PC-9 (cell line): ENCODE results near the gene AKAP13. TPM values are rescaled to one million over a fixed set of nuclear protein-coding genes. Genes with fewer than 3 reads are reported as not detected.

Source experiments
- BruUV-seq: library from RNA; stranded (reverse); fragments of 400-500 nt; replicated peaks from 2 replicates; lab custom pipeline; 2021; lab: Mats Ljungman, UMichigan
- CTCF ChIA-PET: fragments of 300-600 bp; sonication (Branson Sonifier 250); formaldehyde crosslinking; loops from one replicate; lab custom pipeline; 2022; ENCODE audit warnings: antibody characterized with exemption; lab: Charles Lee
- POLR2A ChIA-PET: fragments of 300-600 bp; sonication (Branson Sonifier 250); formaldehyde crosslinking; loops from one replicate; lab custom pipeline; 2022; ENCODE audit warnings: antibody characterized with exemption; ENCODE audit not compliant: unreplicated experiment; lab: Charles Lee
- DNase-seq, 2 experiments: peaks; one replicate each; pipeline versions ENCODE4 v3.0.0 to v3.0.0-alpha.2; 2015 to 2022; ENCODE audit warnings: mixed read lengths in 1 of 2
- H2AFZ ChIP-seq: fragments of 200-600 bp; sonication (generic); 2 replicates; pipeline ENCODE4 v1.8.1; 2017; ENCODE audit warnings: antibody characterized with exemption
- H3F3A ChIP-seq: fragments of 200-600 bp; sonication (generic); 2 replicates; pipeline ENCODE4 v1.8.1; 2017; ENCODE audit warnings: antibody characterized with exemption, mild to moderate bottlenecking, low read depth; ENCODE audit not compliant: insufficient read depth
- H3K27ac ChIP-seq: fragments of 200-600 bp; sonication (generic); 2 replicates; pipeline ENCODE4 v1.6.1; 2016; ENCODE audit warnings: mixed run types
- H3K27me3 ChIP-seq: fragments of 200-600 bp; sonication (generic); 2 replicates; pipeline ENCODE4 v1.6.1; 2016; ENCODE audit warnings: low read depth, mixed run types; ENCODE audit not compliant: insufficient read depth
- H3K36me3 ChIP-seq: fragments of 200-600 bp; sonication (generic); 2 replicates; pipeline ENCODE4 v1.6.1; 2016; ENCODE audit warnings: low read depth, mixed run types
- H3K4me1 ChIP-seq: fragments of 200-600 bp; sonication (generic); replicated peaks from 2 replicates; pipeline ENCODE4 v1.6.1; 2016; ENCODE audit warnings: mixed run types; ENCODE audit not compliant: insufficient read depth
- H3K4me2 ChIP-seq: fragments of 200-600 bp; sonication (generic); 2 replicates; pipeline ENCODE4 v1.6.1; 2017; ENCODE audit warnings: mixed run types
- H3K4me3 ChIP-seq: fragments of 200-600 bp; sonication (generic); 2 replicates; pipeline ENCODE4 v1.6.1; 2016; ENCODE audit warnings: mixed run types
- H3K79me2 ChIP-seq: fragments of 200-600 bp; sonication (generic); 2 replicates; pipeline ENCODE4 v1.6.1; 2017; ENCODE audit warnings: low read depth, mixed run types
- H3K9me2 ChIP-seq: fragments of 200-600 bp; sonication (generic); 2 replicates; pipeline ENCODE4 v1.8.1; 2017; ENCODE audit warnings: mild to moderate bottlenecking; ENCODE audit not compliant: insufficient read depth
- H3K9me3 ChIP-seq: fragments of 200-600 bp; sonication (generic); 2 replicates; pipeline ENCODE4 v1.8.1; 2016; ENCODE audit warnings: low read depth; ENCODE audit not compliant: insufficient read depth
- H4K20me1 ChIP-seq: fragments of 200-600 bp; sonication (generic); 2 replicates; pipeline ENCODE4 v1.8.1; 2017; ENCODE audit not compliant: insufficient read depth
- EZH2 ChIP-seq: fragments of 200-600 bp; sonication (generic); IDR thresholded peaks from 2 replicates; pipeline ENCODE4 v1.8.0; 2017; ENCODE audit warnings: antibody characterized with exemption, low read depth
- intact Hi-C: fragments of 100-400 bp; cut with micrococcal nuclease; formaldehyde crosslinking; loops from one replicate; pipeline ENCODE4 v1.10.0; 2022; ENCODE audit not compliant: unreplicated experiment
- total RNA-seq: library from RNA; stranded (reverse); gene quantifications from 2 replicates; pipeline ENCODE4 v1.2.3, GENCODE V29; 2021
- TF ChIP-seq, protein P1 (sequence below): fragments of 200-600 bp; sonication (generic); conservative IDR thresholded peaks from 2 replicates; pipeline ENCODE4 v1.6.1; 2017; ENCODE audit warnings: mixed run types, antibody characterized with exemption, mild to moderate bottlenecking, moderate library complexity

Gene AKAP13
- total RNA-seq, 1 experiment from 2014 or later: 82.5 TPM

DNA sequence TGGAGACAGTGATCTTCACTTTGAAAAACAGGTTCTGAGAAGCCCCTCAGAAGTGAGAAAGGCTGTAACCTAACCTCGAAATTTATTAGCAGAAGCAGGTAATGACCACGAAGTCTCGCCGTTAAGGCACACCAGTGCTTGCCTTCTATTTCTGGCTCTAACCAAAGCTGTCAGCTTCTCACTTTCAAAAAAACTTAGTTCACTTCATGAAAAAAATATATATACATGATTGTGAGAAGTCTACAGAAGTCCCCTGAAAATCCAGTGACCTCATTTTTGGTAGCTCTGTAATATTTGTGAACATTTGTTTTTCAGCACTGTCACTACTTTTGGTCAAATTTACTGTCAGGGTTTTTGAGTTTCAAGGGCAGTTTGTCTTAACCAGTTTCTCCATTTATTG is 19.1 kb upstream of the AKAP13 start:
- ChIA-PET POLR2A (no interaction called here), CTCF (no interaction called here)
- DNase-seq: no peak
- Histone ChIP-seq H4K20me1 (no peaks in the 10 kb centered on the region), H2AFZ (no peak overlapping the region), H3K36me3 (no peaks in the 10 kb centered on the region), H3K4me3 (no peak overlapping the region), H3K27me3 (no peaks in the 10 kb centered on the region), H3K9me2 (no peaks in the 10 kb centered on the region), H3K4me1 (peaks cover 29% of the 10 kb centered on the region), H3F3A (peaks cover 27% of the 10 kb centered on the region), H3K79me2 (no peaks in the 10 kb centered on the region), H3K9me3 (no peaks in the 10 kb centered on the region), H3K27ac (no peak overlapping the region), H3K4me2 (no peak overlapping the region)
- no peak for TF ChIP-seq EZH2
- TF ChIP-seq, protein P1, sequence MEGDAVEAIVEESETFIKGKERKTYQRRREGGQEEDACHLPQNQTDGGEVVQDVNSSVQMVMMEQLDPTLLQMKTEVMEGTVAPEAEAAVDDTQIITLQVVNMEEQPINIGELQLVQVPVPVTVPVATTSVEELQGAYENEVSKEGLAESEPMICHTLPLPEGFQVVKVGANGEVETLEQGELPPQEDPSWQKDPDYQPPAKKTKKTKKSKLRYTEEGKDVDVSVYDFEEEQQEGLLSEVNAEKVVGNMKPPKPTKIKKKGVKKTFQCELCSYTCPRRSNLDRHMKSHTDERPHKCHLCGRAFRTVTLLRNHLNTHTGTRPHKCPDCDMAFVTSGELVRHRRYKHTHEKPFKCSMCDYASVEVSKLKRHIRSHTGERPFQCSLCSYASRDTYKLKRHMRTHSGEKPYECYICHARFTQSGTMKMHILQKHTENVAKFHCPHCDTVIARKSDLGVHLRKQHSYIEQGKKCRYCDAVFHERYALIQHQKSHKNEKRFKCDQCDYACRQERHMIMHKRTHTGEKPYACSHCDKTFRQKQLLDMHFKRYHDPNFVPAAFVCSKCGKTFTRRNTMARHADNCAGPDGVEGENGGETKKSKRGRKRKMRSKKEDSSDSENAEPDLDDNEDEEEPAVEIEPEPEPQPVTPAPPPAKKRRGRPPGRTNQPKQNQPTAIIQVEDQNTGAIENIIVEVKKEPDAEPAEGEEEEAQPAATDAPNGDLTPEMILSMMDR: no peak
- intact Hi-C loops: no loop called here
- no TSS peak for BruUV-seq

DNA sequence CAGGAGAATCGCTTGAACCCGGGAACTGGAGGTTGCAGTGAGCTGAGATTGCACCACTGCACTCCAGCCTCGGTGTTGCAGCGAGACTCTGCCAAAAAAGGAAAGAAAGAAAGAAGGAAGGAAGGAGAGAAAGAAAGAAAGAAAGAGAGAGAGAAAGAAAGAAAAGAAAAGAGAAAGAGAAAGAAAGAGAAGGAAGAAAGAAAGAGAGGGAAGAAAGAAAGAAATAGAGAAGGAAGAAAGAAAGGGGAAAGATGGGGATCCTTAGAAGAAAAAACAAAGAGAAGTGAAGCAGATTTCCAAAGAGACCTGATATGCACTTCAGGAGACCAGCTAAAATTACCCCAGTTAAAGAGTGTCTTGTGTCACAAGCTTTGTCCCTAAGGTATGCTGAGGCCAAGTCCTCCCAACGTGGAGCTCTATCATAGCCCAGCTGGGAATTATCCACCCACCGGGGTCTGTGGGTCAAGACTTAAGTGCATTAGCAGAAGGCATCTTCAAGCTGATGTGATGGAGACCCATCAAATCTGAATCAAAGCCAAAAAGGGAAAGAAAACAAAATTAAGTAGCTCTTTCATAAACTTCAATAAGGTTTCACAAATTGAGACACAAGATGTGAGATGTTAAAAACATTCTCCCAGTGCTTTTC is 17.8 kb upstream of the AKAP13 start:
- Histone ChIP-seq H3K36me3 (no peaks in the 10 kb centered on the region), H2AFZ (no peak overlapping the region), H3K4me3 (no peak overlapping the region), H3K27ac (no peak overlapping the region), H3K79me2 (no peaks in the 10 kb centered on the region), H3K4me1 (peaks cover 20% of the 10 kb centered on the region), H3K27me3 (no peaks in the 10 kb centered on the region), H4K20me1 (no peaks in the 10 kb centered on the region), H3K4me2 (no peak overlapping the region), H3K9me2 (no peaks in the 10 kb centered on the region), H3F3A (peaks cover 16% of the 10 kb centered on the region), H3K9me3 (no peaks in the 10 kb centered on the region)
- TF ChIP-seq EZH2: no peak
- ChIA-PET POLR2A (interaction anchor here (0.5 to 0.6 kb wide), 2 partner anchors 15 to 18 kb away, joined by 3 to 11 read pairs; partner anchors contain the start of gene AKAP13), CTCF (no interaction called here)
- BruUV-seq: no TSS peak
- intact Hi-C loops: no loop called here
- DNase-seq: no peak

DNA sequence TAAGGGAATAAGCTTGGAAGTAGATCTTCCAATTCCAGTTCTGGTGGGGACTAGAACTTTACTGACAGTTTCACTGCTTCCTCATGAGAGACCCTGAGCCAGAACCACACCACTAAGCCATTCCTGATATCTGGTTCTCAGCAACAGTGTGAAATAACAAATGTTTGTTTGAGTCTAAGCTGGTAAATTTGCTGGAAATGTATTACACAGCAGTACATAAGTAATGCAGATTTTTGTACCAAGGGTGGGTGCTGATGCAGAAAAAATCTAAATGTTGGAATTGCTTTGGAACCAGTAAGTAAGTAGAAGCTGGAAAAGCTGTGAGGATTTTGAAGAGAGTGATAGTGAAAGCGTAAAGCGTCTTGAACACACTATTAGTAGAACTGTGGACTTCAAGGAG is 14.4 kb upstream of the AKAP13 start:
- Histone ChIP-seq H3K36me3 (no peaks in the 10 kb centered on the region), H3F3A (no peaks in the 10 kb centered on the region), H3K79me2 (no peaks in the 10 kb centered on the region), H3K27me3 (no peaks in the 10 kb centered on the region), H3K9me2 (no peaks in the 10 kb centered on the region), H3K27ac (no peak overlapping the region), H2AFZ (no peak overlapping the region), H3K9me3 (no peaks in the 10 kb centered on the region), H3K4me1 (no peaks in the 10 kb centered on the region), H3K4me3 (no peak overlapping the region), H3K4me2 (no peak overlapping the region), H4K20me1 (no peaks in the 10 kb centered on the region)
- BruUV-seq: no TSS peak
- DNase-seq: no peak
- POLR2A ChIA-PET: no interaction called here
- CTCF ChIA-PET: interaction anchor here (0.9 kb wide), 1 partner anchor 10 kb away, joined by 3 read pairs; no protein-coding TSS in a partner anchor
- intact Hi-C loops: no loop called here
- no peak for TF ChIP-seq EZH2
- TF ChIP-seq, protein P1: no peak

DNA sequence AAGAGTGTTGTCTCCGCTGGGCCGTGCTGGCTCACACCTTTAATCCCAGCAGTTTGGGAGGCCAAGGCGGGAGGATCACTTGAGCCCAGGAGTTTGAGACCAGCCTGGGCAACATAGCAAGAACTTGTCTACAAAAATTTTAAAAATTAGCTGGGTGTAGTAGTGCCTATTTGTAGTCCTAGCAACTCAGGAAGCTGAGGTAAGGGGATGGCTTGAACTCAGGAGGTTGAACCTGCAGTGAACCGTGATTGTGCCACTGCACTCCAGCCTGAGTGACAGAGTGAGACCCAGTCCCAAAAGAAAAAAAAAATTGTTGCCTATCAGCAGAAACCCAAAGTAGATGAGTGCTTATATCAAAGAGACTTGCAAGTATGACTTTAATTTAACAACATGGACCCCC is 12.7 kb upstream of the AKAP13 start:
- no peaks in the 10 kb centered on the region for H3K9me2 ChIP-seq
- no peak overlapping the region for H3K27ac ChIP-seq
- no peak overlapping the region for H3K4me2 ChIP-seq
- no peak overlapping the region for H3K4me3 ChIP-seq
- ChIA-PET POLR2A (no interaction called here), CTCF (no interaction called here)
- no peaks in the 10 kb centered on the region for H3K36me3 ChIP-seq
- H3F3A ChIP-seq: no peaks in the 10 kb centered on the region
- intact Hi-C loops: no loop called here
- H3K27me3 ChIP-seq: no peaks in the 10 kb centered on the region
- BruUV-seq: no TSS peak
- no peaks in the 10 kb centered on the region for H3K79me2 ChIP-seq
- no peaks in the 10 kb centered on the region for H3K9me3 ChIP-seq
- H3K4me1 ChIP-seq: no peaks in the 10 kb centered on the region
- TF ChIP-seq, protein P1: no peak
- TF ChIP-seq EZH2: no peak
- no peak for DNase-seq
- no peaks in the 10 kb centered on the region for H4K20me1 ChIP-seq
- no peak overlapping the region for H2AFZ ChIP-seq
